KG1 (cell line): ENCODE measurements around the gene PIGQ.
"Not testable (repeated sequence)": the region's sequence is repeated elsewhere in the genome, so short reads cannot be mapped to it uniquely, and the experiment has no call there.

Experiments
- DNase-seq: peaks from one replicate; lab custom pipeline; 2025; lab: John Stamatoyannopoulos, UW

The PIGQ gene

DNA sequence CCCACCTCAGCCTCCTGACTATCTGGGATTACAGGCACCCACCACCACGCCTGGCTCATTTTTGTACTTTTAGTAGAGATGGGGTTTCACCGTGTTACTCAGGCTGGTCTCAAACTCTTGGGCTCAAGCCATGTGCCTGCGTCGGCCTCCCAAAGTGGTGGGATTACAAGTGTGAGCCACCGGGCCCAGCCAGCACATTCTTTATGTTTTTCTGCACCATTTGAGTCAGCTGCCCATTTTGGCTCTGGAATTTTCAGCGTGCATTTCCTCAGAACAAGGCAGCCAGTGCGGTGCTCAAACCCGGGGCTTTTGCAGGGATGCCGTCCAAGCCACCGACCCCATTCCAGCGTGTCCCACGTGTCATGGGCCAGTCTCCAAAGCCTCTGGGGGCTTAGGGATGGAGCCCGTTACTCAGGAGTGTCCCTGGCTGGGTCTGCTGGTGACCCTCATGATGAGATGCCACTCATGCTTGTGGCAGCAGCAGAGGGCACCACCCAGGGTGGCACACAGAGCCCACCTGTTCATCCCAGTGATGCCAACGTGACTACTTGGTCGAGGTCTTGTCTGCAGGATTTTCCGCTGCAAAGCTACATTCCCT lies 16.4 kb downstream of the PIGQ start:
- no peak for DNase-seq

- no peak for DNase-seq
Measured at GRCh38 chr16:586645-587590, 17.1 kb downstream of the PIGQ start.

GRCh38 chr16:588639-588888 lies 18.8 kb downstream of the PIGQ start:
- DNase-seq = no peak

DNA sequence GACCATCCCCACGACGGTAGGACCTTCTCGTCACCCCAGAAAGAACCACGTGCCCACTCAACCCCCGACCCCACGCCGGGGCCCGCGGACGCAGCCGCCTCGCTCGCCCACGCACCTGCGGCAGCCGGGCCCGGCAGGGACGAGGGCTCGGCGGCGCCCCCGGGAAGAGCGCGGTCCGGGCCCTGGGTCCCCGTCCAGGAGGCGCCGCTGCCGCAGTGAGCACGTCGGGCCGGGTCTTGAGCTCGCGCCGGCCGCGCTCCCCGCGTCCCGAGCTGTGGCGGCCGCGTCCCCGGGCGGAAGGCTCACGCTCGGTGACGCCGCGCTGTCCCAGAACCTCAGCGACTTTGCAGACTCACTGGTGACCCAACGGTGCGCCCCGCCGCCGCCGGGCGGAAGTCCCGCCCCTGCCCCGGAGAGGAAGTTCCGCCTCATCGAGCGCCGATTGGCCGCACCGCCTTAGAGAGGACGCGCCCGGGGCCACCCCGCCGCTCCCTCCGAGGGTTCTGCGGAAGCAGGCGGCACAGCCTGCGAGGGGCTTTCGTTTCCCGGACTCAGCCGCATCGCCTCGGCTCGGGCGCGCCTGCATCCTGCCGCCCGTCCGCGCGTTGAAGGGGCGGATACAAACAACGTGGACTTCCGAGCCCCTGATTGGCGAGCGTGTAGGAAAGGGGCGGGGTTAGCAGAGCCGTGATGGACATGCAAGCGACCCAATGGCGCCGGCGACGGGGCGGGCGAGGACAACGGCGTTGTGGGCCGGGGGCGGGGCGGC lies 19.3 kb downstream of the PIGQ start:
- peak; percentile 97 for DNase-seq

DNA sequence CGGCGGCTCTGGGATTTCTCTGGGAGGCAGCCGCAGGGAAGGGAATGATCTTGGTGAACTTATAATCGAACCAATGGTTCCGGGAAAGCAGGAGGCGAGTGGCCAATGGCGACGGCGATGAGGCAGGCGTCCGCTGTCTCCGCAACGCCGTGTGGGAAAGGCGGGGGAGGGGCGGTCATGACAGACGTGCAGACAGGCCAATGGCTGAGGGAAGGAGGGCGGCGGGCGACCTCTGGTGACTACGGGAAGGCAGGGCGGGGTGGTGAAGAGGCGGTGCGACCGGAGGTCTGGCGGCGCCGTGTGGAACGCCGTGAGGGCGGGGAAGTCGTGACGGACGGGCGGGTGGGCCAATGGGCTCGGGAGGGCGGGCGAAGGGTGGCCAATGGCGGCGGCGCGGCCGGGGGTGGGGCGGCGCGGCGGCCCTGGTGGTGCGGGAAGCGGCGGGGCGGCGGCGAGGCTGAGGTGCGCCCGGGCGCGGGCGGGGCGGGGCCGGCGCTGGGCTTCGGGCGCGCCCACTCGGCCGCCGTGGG lies 20.0 kb downstream of the PIGQ start, which contains the start of gene RAB40C:
Gene RAB40C (plus strand): TSS at position 409 of the 530 bp plus-strand sequence. CDS start 226 bp downstream, outside the sequence.
- peak; percentile 97 for DNase-seq

DNA sequence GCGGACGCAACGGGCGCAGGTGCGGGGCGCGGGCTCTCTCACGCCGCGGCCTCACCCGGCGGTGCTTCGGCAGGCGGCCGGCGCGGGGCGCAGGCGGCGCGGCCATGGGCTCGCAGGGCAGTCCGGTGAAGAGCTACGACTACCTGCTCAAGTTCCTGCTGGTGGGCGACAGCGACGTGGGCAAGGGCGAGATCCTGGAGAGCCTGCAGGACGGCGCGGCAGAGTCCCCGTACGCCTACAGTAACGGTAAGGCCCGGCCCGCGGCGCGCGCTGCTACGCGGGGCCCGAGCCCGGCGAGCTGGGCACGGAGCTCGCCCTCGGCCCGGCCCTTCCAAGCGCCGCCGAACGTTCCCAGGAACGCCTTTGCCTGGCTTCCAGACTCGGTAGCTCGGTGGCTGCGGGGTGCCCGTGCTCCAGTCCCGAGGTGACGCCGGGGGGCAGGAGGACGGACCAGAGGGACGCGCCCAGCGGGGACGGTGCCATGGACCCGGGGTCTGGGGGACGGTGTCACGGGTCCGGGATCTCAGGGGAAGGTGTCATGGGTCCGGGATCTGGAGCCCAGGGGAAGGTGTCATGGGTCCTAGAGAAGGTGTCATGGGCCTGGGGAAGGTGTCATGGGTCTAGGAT lies 20.5 kb downstream of the PIGQ start:
- no peak for DNase-seq

- DNase-seq = no peak
Measured at GRCh38 chr16:590815-591200, 21.0 kb downstream of the PIGQ start.

DNA sequence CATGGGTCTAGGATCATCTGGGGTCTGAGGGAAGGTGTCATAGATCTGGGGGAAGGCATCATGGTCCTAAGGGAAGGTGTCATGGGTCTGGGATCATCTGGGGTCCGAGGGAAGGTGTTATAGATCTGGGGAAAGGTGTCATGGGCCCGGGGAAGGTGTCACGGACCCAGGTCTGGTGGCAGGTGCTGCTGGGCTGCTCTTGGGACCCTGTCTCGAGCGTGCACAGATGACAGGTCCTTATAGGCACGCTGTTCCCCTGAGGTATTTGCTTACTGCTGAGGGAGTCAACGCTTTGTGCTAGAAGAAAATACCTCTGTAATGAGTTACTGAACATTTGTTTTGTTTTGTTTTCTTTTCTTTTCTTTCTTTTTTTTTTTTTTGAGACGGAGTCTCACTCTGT lies 21.5 kb downstream of the PIGQ start:
- no peak for DNase-seq

DNA sequence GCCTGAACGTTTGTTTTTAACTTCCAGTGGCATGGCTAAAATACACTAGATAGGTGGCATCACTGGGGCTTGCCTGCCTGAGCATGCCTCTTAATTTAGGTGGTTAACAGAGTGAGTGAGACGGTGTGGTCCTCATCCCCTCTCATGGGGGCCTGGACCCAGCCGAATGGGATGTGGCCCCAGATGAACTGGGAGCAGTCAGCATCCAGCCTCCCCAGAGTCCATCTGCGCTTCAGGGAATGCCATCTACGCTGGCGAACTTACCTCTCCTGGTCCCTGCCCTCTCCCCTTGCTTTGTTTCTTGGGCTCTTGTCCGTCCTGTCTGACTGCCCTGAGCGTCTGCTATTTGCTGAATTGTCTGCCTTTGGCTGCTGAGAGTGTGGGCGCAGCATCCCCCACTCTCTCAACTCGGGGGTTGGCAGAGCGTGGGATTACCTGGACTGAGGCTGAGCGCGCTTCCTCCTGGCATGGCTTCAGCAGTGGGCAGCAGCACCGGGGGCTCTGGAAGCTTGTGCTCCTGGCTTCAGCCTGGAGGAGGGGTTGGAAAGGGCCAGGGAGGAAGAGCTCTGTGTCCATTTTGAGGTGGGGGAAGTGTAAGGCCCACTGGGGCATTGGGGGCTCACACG lies 22.2 kb downstream of the PIGQ start:
- no peak for DNase-seq

DNA sequence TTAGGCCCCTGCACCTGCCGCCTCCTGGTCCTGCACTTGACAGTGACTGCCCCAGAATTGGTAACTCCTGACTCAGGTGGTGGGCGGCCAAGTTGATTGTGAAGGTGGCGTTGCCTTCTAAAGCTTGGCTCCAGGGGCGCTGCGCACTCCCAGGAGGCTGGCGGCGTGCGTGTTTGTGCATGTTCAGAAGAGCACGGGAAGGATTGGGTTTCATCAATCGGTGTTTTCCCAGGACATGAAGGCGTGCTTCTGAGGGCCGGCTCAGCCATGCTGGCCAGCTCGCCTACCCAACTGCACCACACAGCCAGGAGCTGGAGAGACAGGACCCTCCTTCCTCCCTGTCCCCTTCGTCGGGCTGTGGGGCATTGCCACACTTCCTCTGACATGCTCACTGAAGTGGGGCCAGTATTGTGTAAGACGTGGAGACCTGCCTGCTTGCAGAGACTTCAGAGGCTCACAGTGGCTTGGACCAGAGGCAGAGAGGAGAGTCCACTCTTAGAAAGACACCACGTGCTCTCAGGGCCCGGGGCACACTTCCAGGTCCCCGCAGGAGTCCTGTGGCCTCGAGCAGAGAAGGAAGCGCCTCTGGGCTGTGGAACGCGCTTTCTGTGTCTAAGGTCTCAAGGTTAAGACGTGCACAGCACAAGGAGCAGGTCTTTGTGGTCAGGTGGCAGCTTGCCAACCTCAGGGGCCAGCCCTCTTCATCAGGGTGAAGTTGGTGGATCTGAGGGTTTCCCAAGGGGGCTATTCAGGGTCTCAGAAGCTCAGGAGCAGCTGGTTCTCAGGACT lies 22.9 kb downstream of the PIGQ start:
- DNase-seq = no peak

- DNase-seq = no peak
Measured at GRCh38 chr16:593406-593805, 23.6 kb downstream of the PIGQ start.

DNA sequence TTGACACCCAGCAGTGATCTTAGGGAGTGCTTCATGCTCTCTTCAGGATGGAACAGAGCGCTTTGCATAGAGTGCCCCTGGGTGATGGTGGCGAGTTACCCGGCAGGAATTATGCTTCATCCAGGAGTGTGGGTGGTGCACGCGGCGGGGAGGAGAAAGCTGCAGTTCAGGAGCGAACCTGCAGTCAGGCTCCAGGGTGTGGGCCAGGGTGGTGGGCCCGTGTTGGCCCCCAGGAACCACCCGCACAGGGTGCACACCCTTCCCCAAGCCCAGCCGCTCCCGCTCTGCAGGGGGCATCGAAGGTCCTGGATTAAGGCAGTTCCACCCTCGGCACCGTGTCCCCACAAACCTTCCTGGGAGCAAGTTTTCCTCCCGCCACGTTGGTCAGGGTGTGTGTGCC lies 24.0 kb downstream of the PIGQ start:
- DNase-seq = no peak

GRCh38 chr16:595094-595528 lies 25.3 kb downstream of the PIGQ start:
- no peak for DNase-seq

- DNase-seq = no peak
Measured at GRCh38 chr16:595942-596735, 26.4 kb downstream of the PIGQ start.

DNA sequence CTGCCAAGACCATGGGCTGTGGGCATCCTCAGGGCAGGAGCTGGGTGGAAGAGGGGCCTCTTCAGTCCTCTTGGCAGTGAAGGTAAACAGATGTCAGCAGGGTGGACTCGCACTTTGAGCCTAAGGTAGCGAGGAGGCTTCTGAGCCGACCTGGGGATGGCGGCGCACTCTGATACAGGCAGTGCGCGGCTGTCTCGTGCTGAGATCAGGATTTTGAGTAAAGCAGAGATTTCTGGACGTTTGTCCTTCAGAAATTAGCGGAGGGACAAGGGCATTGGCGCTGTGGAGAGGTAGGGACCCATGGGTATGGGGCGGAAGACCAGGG lies 26.9 kb downstream of the PIGQ start:
- DNase-seq = no peak

DNA sequence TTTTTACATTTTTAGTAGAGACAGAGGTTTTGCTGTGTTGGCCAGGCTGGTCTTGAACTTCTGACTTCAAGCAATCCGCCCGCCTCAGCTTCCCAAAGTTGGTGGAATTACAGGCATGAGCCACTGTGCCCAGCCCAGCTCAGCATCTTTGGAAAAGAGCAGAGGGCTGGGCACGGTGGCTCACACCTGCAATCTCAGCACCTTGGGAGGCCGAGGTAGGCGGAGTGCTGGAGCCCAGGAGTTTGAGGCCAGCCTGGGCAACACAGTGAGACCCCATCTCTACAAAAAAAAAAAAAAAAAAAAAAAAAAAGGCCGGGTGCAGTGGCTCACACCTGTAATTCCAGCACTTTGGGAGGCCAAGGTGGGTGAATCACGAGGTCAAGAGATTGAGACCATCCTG lies 27.9 kb downstream of the PIGQ start:
- not testable (repeated sequence) for DNase-seq

DNA sequence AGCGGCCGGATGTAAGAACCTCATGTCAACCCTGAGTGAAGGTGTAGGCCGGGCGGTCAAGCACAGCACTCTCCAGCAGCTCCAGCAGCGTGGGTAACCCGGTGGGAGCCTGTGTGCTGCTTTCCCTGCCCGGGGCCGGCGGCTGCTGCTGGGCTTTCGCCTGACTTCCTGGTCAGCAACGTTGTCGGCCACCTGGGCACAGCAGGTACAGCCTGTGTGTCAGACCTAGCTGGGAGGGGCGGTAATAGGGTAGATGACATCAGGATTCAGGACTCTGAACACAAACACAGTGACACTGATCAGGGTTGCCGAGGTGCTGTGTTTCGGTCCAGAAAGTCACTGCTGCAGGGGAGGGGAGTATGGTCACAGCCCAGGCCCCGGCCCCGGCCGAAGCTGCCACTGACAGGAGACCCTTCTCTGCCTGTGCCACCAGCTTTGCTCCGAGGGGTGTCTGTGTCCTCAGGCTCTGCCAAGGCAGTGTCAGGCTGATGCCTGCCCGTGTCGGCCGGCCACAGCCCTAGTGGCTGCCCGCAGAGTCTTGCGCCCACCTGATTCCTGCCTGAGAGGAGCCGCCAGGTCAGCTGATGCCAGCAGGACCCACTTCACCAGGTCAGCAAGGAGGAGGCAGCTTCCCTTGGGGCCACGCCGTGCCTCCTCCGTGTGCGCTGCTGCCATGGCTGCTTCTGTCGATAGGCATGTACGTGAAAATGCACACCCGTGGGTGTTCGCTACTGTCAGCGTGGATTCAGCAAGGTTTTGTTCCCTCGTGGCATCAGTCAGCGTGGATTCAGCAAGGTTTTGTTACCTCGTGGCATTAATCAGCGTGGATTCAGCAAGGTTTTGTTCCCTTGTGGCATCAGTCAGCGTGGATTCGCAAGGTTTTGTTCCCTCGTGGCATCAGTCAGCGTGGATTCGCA lies 29.3 kb downstream of the PIGQ start:
- DNase-seq = no peak

GRCh38 chr16:600781-601180 lies 31.0 kb downstream of the PIGQ start:
- DNase-seq = no peak

GRCh38 chr16:603933-604332 lies 34.2 kb downstream of the PIGQ start:
- no peak for DNase-seq
